Uterus (tissue), 2 donors: ENCODE measurements around the gene CACNG8.

Experiments
- CTCF ChIP-seq, 4 experiments: fragments of 200-600 bp in 2 of 4; fragments of 450-650 bp in 2 of 4; sonication (generic) in 2 of 4; IDR thresholded peaks; one replicate each; pipeline ENCODE4 v1.5.1; 2016 to 2019; ENCODE audit warnings: antibody characterized with exemption in 4 of 4, mild to moderate bottlenecking in 2 of 4, moderate library complexity in 1 of 4
- POLR2A ChIP-seq, 2 donors: fragments of 450-650 bp; IDR thresholded peaks; one replicate each; pipeline ENCODE4 v1.6.1; 2016; ENCODE audit warnings: antibody characterized with exemption in 2 of 2, mild to moderate bottlenecking in 1 of 2, moderate library complexity in 1 of 2

DNA sequence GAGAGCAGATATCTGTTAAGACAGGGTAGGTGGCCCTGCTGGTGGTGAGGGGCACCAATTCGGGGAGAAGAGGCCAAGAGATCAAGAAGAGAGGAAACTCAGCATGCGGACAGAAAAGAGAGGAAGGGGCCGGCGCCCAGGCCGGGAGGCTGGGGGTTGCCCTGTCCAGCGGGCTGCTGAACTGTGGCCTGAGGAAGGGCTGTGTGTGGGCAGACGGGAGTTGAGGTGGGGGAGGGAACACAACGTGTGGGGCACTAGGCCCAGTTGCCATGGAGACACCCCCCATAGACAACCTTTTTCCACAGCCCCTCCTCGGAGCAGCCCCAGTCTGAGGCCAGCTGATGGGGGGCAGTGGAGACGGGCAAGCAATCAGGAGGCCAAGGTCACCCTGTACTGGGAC, 2.5 kb upstream of the CACNG8 start:
- TF ChIP-seq CTCF (IDR thresholded peaks at IDR 0.05) (no peak), POLR2A (IDR thresholded peaks at IDR 0.05) (no peak)
